ENCODE data around the gene ADAM19.
"Not testable (repeated sequence)": the region's sequence is repeated elsewhere in the genome, so short reads cannot be mapped to it uniquely, and the experiment has no call there.

ADAM19 gene

GRCh38 chr5:157485340-157485739 lies 90.2 kb downstream of the ADAM19 start:
- Mint-ChIP-seq H3K27ac (no peak overlapping the region), H3K36me3 (peaks cover 3% of the 10 kb centered on the region), H3K4me3 (no peak overlapping the region), H3K9me3 (ENCODE audit: low read depth) (no peaks in the 10 kb centered on the region), H3K27me3 (no peaks in the 10 kb centered on the region), H3K4me1 (ENCODE audit: low read depth) (peaks cover 10% of the 10 kb centered on the region)

DNA sequence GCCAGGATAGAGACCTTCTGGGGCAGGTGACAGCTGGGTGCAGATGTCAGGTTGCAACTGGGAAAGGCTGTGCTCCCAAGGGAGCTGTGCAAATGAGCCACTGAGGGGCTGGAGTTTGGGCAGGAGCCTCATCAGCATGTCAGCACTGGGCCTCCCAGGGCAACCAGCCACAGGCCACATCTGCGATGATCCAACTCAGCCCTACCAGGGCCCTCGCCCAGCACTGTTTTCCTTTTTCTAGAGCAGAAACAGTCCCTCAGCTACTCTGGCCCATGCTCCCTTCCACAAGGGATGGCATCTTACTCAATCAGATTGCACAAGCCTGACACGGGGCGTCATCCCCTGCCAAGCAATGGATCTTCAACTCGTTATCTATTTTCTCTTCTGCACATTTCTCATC lies 90.8 kb downstream of the ADAM19 start:
- H3K36me3 Mint-ChIP-seq, result peaks cover 3% of the 10 kb centered on the region
- no peak overlapping the region for H3K4me3 Mint-ChIP-seq
- no peaks in the 10 kb centered on the region for H3K9me3 Mint-ChIP-seq (ENCODE audit: low read depth)
- peaks cover 10% of the 10 kb centered on the region for H3K4me1 Mint-ChIP-seq (ENCODE audit: low read depth)
- H3K27ac Mint-ChIP-seq, result no peak overlapping the region
- no peaks in the 10 kb centered on the region for H3K27me3 Mint-ChIP-seq

- H3K27ac Mint-ChIP-seq, result not testable (repeated sequence)
- H3K4me1 Mint-ChIP-seq (ENCODE audit: low read depth), result peaks cover 10% of the 10 kb centered on the region
These were observed 92.9 kb downstream of the ADAM19 start for GRCh38 chr5:157482702-157483101.

GRCh38 chr5:157481666-157482065 lies 93.9 kb downstream of the ADAM19 start:
- Mint-ChIP-seq H3K27ac (no peak overlapping the region), H3K4me3 (no peak overlapping the region), H3K27me3 (no peaks in the 10 kb centered on the region), H3K36me3 (no peaks in the 10 kb centered on the region), H3K4me1 (ENCODE audit: low read depth) (peaks cover 3% of the 10 kb centered on the region), H3K9me3 (ENCODE audit: low read depth) (no peaks in the 10 kb centered on the region)

More at GRCh38 chr5:157482702-157483101, 92.9 kb downstream of the ADAM19 start:
- not testable (repeated sequence) for H3K36me3 Mint-ChIP-seq; H3K27me3 Mint-ChIP-seq; H3K9me3 Mint-ChIP-seq (ENCODE audit: low read depth); H3K4me3 Mint-ChIP-seq

- H3K4me3 Mint-ChIP-seq, result no peak overlapping the region
- H3K36me3 Mint-ChIP-seq, result no peaks in the 10 kb centered on the region
- H3K27me3 Mint-ChIP-seq, result no peaks in the 10 kb centered on the region
- H3K27ac Mint-ChIP-seq, result no peak overlapping the region
- no peaks in the 10 kb centered on the region for H3K9me3 Mint-ChIP-seq (ENCODE audit: low read depth)
- H3K4me1 Mint-ChIP-seq (ENCODE audit: low read depth), result no peaks in the 10 kb centered on the region
These were observed 94.3 kb downstream of the ADAM19 start for GRCh38 chr5:157481265-157481664.

- Mint-ChIP-seq H3K4me3 (no peak overlapping the region), H3K27ac (no peak overlapping the region), H3K4me1 (ENCODE audit: low read depth) (no peaks in the 10 kb centered on the region), H3K27me3 (no peaks in the 10 kb centered on the region), H3K36me3 (no peaks in the 10 kb centered on the region), H3K9me3 (ENCODE audit: low read depth) (no peaks in the 10 kb centered on the region)
These were observed 95.7 kb downstream of the ADAM19 start for GRCh38 chr5:157479612-157480510.

DNA sequence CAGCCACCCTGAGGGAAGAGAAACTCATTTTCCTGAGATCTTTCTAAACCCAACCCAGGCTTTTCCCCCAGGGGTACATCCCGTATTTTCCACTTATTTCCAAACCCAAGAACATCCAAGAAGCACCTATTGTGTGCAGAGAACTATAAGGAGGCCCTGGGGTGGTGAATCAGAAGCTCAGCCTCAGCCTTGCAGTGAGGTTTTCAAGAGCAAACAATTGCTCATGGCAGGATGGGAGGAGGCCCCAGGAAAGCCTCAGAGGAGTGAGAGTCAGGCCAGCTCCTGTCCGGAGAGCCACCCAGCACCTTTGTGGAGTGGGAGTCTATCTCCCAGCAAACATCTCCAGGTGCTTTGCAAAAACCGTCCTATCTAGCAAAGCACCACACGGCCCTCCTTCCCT lies 96.4 kb downstream of the ADAM19 start:
- Mint-ChIP-seq H3K36me3 (no peaks in the 10 kb centered on the region), H3K4me1 (ENCODE audit: low read depth) (no peaks in the 10 kb centered on the region), H3K27me3 (no peaks in the 10 kb centered on the region), H3K4me3 (no peak overlapping the region), H3K9me3 (ENCODE audit: low read depth) (no peaks in the 10 kb centered on the region), H3K27ac (no peak overlapping the region)

- Mint-ChIP-seq H3K4me1 (ENCODE audit: low read depth) (no peaks in the 10 kb centered on the region), H3K36me3 (no peaks in the 10 kb centered on the region), H3K9me3 (ENCODE audit: low read depth) (no peaks in the 10 kb centered on the region)
These were observed 96.8 kb downstream of the ADAM19 start for GRCh38 chr5:157478726-157479125.

GRCh38 chr5:157477814-157478494 lies 97.6 kb downstream of the ADAM19 start:
- Mint-ChIP-seq H3K4me1 (ENCODE audit: low read depth) (no peaks in the 10 kb centered on the region), H3K9me3 (ENCODE audit: low read depth) (no peaks in the 10 kb centered on the region), H3K27me3 (no peaks in the 10 kb centered on the region), H3K4me3 (no peak overlapping the region), H3K27ac (no peak overlapping the region), H3K36me3 (no peaks in the 10 kb centered on the region)

More at GRCh38 chr5:157478726-157479125, 96.8 kb downstream of the ADAM19 start:
- H3K27ac Mint-ChIP-seq, result no peak overlapping the region
- H3K4me3 Mint-ChIP-seq, result no peak overlapping the region
- H3K27me3 Mint-ChIP-seq, result no peaks in the 10 kb centered on the region

GRCh38 chr5:157476702-157477408 lies 98.7 kb downstream of the ADAM19 start:
- Mint-ChIP-seq H3K4me3 (no peak overlapping the region), H3K9me3 (ENCODE audit: low read depth) (no peaks in the 10 kb centered on the region), H3K4me1 (ENCODE audit: low read depth) (no peaks in the 10 kb centered on the region), H3K36me3 (no peaks in the 10 kb centered on the region), H3K27ac (no peak overlapping the region), H3K27me3 (no peaks in the 10 kb centered on the region)

DNA sequence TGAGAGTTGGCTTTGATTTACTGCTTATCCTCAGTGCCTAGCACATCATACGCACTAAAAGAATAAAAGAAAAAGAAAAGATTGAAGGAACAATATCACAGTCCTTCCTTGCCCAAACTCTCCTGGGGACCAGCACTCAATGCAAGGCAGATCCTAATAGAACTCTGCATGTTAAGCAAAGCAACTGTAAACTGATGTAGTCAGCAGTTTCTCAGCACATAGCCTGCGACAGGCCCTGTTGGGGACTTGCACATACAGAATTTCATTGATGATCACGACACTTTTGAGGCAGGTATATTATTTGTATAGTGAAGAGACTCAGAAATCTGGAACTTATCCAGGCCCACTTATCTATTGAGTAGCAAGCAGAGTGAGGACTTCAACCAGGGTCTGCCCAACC lies 100.1 kb downstream of the ADAM19 start:
- Mint-ChIP-seq H3K36me3 (no peaks in the 10 kb centered on the region), H3K27ac (no peak overlapping the region), H3K4me1 (ENCODE audit: low read depth) (no peaks in the 10 kb centered on the region), H3K4me3 (no peak overlapping the region), H3K9me3 (ENCODE audit: low read depth) (no peaks in the 10 kb centered on the region), H3K27me3 (no peaks in the 10 kb centered on the region)

DNA sequence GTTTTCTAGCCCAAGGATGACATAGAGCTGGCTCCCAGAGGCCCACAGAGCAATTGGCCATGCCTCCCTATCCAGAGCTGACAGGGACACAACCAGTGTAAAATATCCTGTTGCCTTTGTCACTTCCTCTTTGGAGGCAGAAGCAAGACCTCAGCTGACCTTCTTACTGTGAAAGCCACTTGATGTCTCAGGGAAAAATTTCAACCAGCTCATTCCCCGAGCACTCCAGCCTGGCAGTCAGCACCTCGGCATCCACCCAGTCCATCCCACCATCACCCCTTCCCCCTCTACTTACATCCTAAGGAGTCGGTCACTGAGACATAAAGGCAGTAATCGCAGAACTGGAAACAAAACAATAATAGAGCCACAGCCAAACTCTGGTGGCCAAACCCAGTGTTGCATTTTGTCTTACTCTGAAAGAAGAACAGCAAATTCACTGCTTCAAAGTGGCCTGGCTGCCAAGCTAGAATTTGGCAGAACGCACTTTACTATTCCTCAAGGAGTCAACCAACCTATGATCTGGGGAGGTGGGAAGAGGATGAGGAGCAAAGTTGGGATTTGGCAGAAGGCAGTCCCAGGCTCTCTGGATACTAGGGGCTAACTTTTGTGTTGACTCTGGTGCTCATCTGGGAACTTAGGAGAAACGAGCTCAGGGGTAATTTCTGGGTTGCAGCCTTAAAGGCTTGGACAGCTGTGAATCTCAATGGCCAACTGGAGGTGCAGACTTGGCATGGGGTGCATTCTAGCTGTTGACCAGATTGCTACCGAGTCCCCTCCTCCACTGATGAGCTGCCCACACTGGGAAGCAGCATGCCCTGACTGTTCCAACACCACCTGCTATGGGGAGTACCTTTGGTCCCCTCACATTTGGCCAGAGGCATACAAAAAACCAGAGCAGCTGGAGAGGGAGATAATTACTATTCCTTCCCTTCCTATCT lies 101.9 kb downstream of the ADAM19 start:
- Mint-ChIP-seq H3K4me1 (ENCODE audit: low read depth) (no peaks in the 10 kb centered on the region), H3K27me3 (no peaks in the 10 kb centered on the region), H3K36me3 (no peaks in the 10 kb centered on the region), H3K27ac (no peak overlapping the region), H3K4me3 (no peak overlapping the region), H3K9me3 (ENCODE audit: low read depth) (no peaks in the 10 kb centered on the region)

- Mint-ChIP-seq H3K9me3 (ENCODE audit: low read depth) (no peaks in the 10 kb centered on the region), H3K27me3 (no peaks in the 10 kb centered on the region), H3K4me1 (ENCODE audit: low read depth) (no peaks in the 10 kb centered on the region), H3K27ac (no peak overlapping the region), H3K36me3 (no peaks in the 10 kb centered on the region), H3K4me3 (no peak overlapping the region)
These were observed 103.9 kb downstream of the ADAM19 start for GRCh38 chr5:157471709-157472108.

- Mint-ChIP-seq H3K4me3 (no peak overlapping the region), H3K36me3 (no peaks in the 10 kb centered on the region)
These were observed 104.9 kb downstream of the ADAM19 start for GRCh38 chr5:157470631-157471030.

More at GRCh38 chr5:157470631-157471030, 104.9 kb downstream of the ADAM19 start:
- Mint-ChIP-seq H3K9me3 (ENCODE audit: low read depth) (no peaks in the 10 kb centered on the region), H3K27ac (no peak overlapping the region), H3K4me1 (ENCODE audit: low read depth) (no peaks in the 10 kb centered on the region), H3K27me3 (no peaks in the 10 kb centered on the region)
